CD14-positive monocyte (primary cell): ENCODE measurements around the gene CNTN4. TPM values are rescaled to one million over a fixed set of nuclear protein-coding genes. Genes with fewer than 3 reads are reported as not detected.

ENCODE experiments used
- DNase-seq, 3 donors: peaks; one replicate each; pipeline ENCODE4 v3.0.0-alpha.2; 2011 to 2022
- H2AFZ ChIP-seq: 2 replicates; pipeline ENCODE4 v1.6.0; 2012; ENCODE audit warnings: mild to moderate bottlenecking, low read depth, low read length, inconsistent platforms; ENCODE audit not compliant: insufficient read depth, poor library complexity, severe bottlenecking
- H3K27ac ChIP-seq, 2 donors: 1 replicate in 1 of 2; 2 replicates in 1 of 2; pipeline ENCODE4 v1.5.1; 2012 to 2013; ENCODE audit warnings: low read length in 2 of 2, control low read depth in 1 of 2, inconsistent platforms in 1 of 2, low read depth in 1 of 2, mild to moderate bottlenecking in 1 of 2
- H3K27me3 ChIP-seq, 2 donors: one replicate each; pipeline versions ENCODE4 v1.6.0 to v1.6.1; 2011 to 2013; ENCODE audit warnings: low read length in 2 of 2; ENCODE audit not compliant: control insufficient read depth in 2 of 2, insufficient read depth in 2 of 2
- H3K36me3 ChIP-seq, 2 donors: replicated peaks in 1 of 2; 1 replicate in 1 of 2; 2 replicates in 1 of 2; pipeline versions ENCODE4 v1.5.1 to v1.6.1; 2012 to 2013; ENCODE audit warnings: low read length in 2 of 2, control low read depth in 1 of 2, inconsistent platforms in 1 of 2, mild to moderate bottlenecking in 1 of 2; ENCODE audit not compliant: insufficient read depth in 2 of 2, control insufficient read depth in 1 of 2
- H3K4me1 ChIP-seq, 2 donors: 1 replicate in 1 of 2; 2 replicates in 1 of 2; pipeline versions ENCODE4 v1.5.1 to v1.6.1; 2012 to 2013; ENCODE audit warnings: low read length in 2 of 2, control low read depth in 1 of 2, inconsistent platforms in 1 of 2, mild to moderate bottlenecking in 1 of 2, moderate library complexity in 1 of 2; ENCODE audit not compliant: insufficient read depth in 2 of 2, control insufficient read depth in 1 of 2
- H3K4me2 ChIP-seq: replicated peaks from 2 replicates; pipeline ENCODE3; 2012; ENCODE audit warnings: low read length, moderate library complexity, mild to moderate bottlenecking; ENCODE audit not compliant: poor library complexity, severe bottlenecking; ENCODE audit errors: extremely low read depth
- H3K4me3 ChIP-seq, 3 experiments: fragments of 200-600 bp in 1 of 3; sonication (generic) in 1 of 3; replicated peaks in 1 of 3; 1 replicate in 2 of 3; 2 replicates in 1 of 3; pipeline ENCODE4 v1.5.1; 2011 to 2013; ENCODE audit warnings: low read length in 3 of 3, mild to moderate bottlenecking in 3 of 3, control low read depth in 2 of 3, low read depth in 2 of 3, inconsistent platforms in 1 of 3, moderate library complexity in 1 of 3
- H3K79me2 ChIP-seq: 2 replicates; pipeline ENCODE4 v1.6.0; 2012; ENCODE audit warnings: mild to moderate bottlenecking, control low read depth, inconsistent platforms, low read length, moderate library complexity; ENCODE audit not compliant: insufficient read depth
- H3K9ac ChIP-seq: 2 replicates; pipeline ENCODE4 v1.6.0; 2017; ENCODE audit warnings: low read length, mild to moderate bottlenecking; ENCODE audit not compliant: insufficient read depth, poor library complexity, severe bottlenecking
- H3K9me3 ChIP-seq, 2 donors: replicated peaks in 1 of 2; 1 replicate in 1 of 2; 2 replicates in 1 of 2; pipeline versions ENCODE4 v1.5.1 to v1.6.1; 2012 to 2013; ENCODE audit warnings: low read length in 2 of 2, control low read depth in 1 of 2; ENCODE audit not compliant: control insufficient read depth in 1 of 2, insufficient read depth in 1 of 2
- H4K20me1 ChIP-seq: 2 replicates; pipeline ENCODE4 v1.6.0; 2012; ENCODE audit warnings: mild to moderate bottlenecking, low read length, control low read depth, moderate library complexity; ENCODE audit not compliant: insufficient read depth
- H3K27ac Mint-ChIP-seq, 7 donors: one replicate each; pipeline ENCODE4 v1.8.0; 2020; ENCODE audit warnings: mild to moderate bottlenecking in 7 of 7, mixed read lengths in 7 of 7, moderate library complexity in 6 of 7, inconsistent platforms in 2 of 7
- H3K27me3 Mint-ChIP-seq, 3 donors: one replicate each; pipeline ENCODE4 v1.8.0; 2021 to 2022; ENCODE audit warnings: low read depth in 3 of 3, mild to moderate bottlenecking in 3 of 3, mixed read lengths in 3 of 3, moderate library complexity in 3 of 3, inconsistent platforms in 1 of 3
- H3K36me3 Mint-ChIP-seq, 2 donors: one replicate each; pipeline ENCODE4 v1.8.0; 2020; ENCODE audit warnings: mixed read lengths in 2 of 2, inconsistent platforms in 1 of 2, mild to moderate bottlenecking in 1 of 2
- H3K4me1 Mint-ChIP-seq: one replicate; pipeline ENCODE4 v1.8.0; 2020; ENCODE audit warnings: mild to moderate bottlenecking, mixed read lengths
- H3K4me3 Mint-ChIP-seq, 2 donors: one replicate each; pipeline ENCODE4 v1.8.0; 2020; ENCODE audit warnings: mild to moderate bottlenecking in 2 of 2, mixed read lengths in 2 of 2, moderate library complexity in 1 of 2
- H3K9me3 Mint-ChIP-seq, 7 donors: one replicate each; pipeline ENCODE4 v1.8.0; 2020 to 2022; ENCODE audit warnings: mixed read lengths in 7 of 7, mild to moderate bottlenecking in 6 of 7, moderate library complexity in 6 of 7, inconsistent platforms in 2 of 7
- CTCF ChIP-seq: fragments of 200-600 bp; IDR thresholded peaks from one replicate; pipeline ENCODE4 v1.8.0; 2022; ENCODE audit warnings: antibody characterized with exemption, mild to moderate bottlenecking
- WGBS: methylation state at CpG from one replicate; pipeline ENCODE4 v1.1.5; 2013; ENCODE audit warnings: missing lambda C conversion rate; ENCODE audit not compliant: insufficient coverage; 5-methylcytosine and 5-hydroxymethylcytosine counted together
- intact Hi-C, 2 donors: fragments of 100-400 bp; cut with micrococcal nuclease; formaldehyde crosslinking; loops; one replicate each; pipeline versions ENCODE4 v1.15.0 to v1.15.1; 2023
- polyA plus RNA-seq, 3 donors: library from polyadenylated mRNA; depleted of rRNA in 1 of 3; unstranded in 2 of 3; stranded (reverse) in 1 of 3; fragments of 300-500 nt in 2 of 3; fragments of >200 nt in 1 of 3; fragmentation: Illumina TruSeq in 2 of 3; gene quantifications; 1 replicate in 2 of 3; 2 replicates in 1 of 3; pipeline ENCODE4 v1.2.3, GENCODE V29; 2012 to 2021

CNTN4 gene
- polyA plus RNA-seq, 3 donors: not detected

- Histone ChIP-seq H3K79me2 (no peaks in the 10 kb centered on the region), H3K9me3 (no peaks in the 10 kb centered on the region), H3K4me3 (no peak overlapping the region), H3K4me2 (no peak overlapping the region), H4K20me1 (no peaks in the 10 kb centered on the region), H2AFZ (no peak overlapping the region), H3K4me1 (no peaks in the 10 kb centered on the region), H3K27ac (no peak overlapping the region), H3K27me3 (no peaks in the 10 kb centered on the region), H3K36me3 (no peaks in the 10 kb centered on the region), H3K9ac (no peak overlapping the region)
- 66% methylated on average over 5 of the region's 5 CpGs for WGBS
- no peak overlapping the region for H3K27ac Mint-ChIP-seq
- DNase-seq: no peak
- H3K4me3 Mint-ChIP-seq: no peak overlapping the region
- no peak for TF ChIP-seq CTCF
- intact Hi-C loops: no loop called here
- no peaks in the 10 kb centered on the region for H3K27me3 Mint-ChIP-seq
- no peaks in the 10 kb centered on the region for H3K36me3 Mint-ChIP-seq
- no peaks in the 10 kb centered on the region for H3K4me1 Mint-ChIP-seq
- peaks cover 0 to 7% (median 3%) of the 10 kb centered on the region in 7 donors for H3K9me3 Mint-ChIP-seq
Observed at GRCh38 chr3:2153547-2153946, 54.9 kb downstream of the CNTN4 start.

GRCh38 chr3:2154621-2155020 is 56.0 kb downstream of the CNTN4 start:
- WGBS: no CpG with 5 or more reads among the region's 3 CpGs
- Mint-ChIP-seq H3K4me1 (no peaks in the 10 kb centered on the region), H3K36me3 (no peaks in the 10 kb centered on the region)

More at GRCh38 chr3:2154621-2155020, 56.0 kb downstream of the CNTN4 start:
- no peak overlapping the region for H3K27ac Mint-ChIP-seq
- Histone ChIP-seq H3K9me3 (no peaks in the 10 kb centered on the region), H2AFZ (no peak overlapping the region), H3K27ac (no peak overlapping the region), H3K79me2 (no peaks in the 10 kb centered on the region), H3K36me3 (no peaks in the 10 kb centered on the region), H3K9ac (no peak overlapping the region), H3K27me3 (no peaks in the 10 kb centered on the region), H3K4me1 (no peaks in the 10 kb centered on the region), H4K20me1 (no peaks in the 10 kb centered on the region), H3K4me2 (no peak overlapping the region), H3K4me3 (no peak overlapping the region)
- peaks cover 0 to 7% (median 3%) of the 10 kb centered on the region in 7 donors for H3K9me3 Mint-ChIP-seq
- intact Hi-C loops: no loop called here
- H3K27me3 Mint-ChIP-seq: no peaks in the 10 kb centered on the region
- no peak for DNase-seq
- H3K4me3 Mint-ChIP-seq: no peak overlapping the region
- no peak for TF ChIP-seq CTCF
